GM23338 (cell line): Measurements from ENCODE around the gene AOPEP. TPM values are rescaled to one million over a fixed set of nuclear protein-coding genes. Genes with fewer than 3 reads are reported as not detected.
"Not testable (repeated sequence)": the region's sequence is repeated elsewhere in the genome, so short reads cannot be mapped to it uniquely, and the experiment has no call there.

Experiments used
- ATAC-seq: fragments of 200-7000 bp; cut with Tn5 transposase; 3 replicates; pipeline ENCODE4 v1.9.1; 2020
- DNase-seq: peaks from one replicate; pipeline ENCODE4 v3.0.0-alpha.2; 2015; ENCODE audit warnings: low spot score
- H2AFZ ChIP-seq: fragments of 200-600 bp; sonication (generic); 2 replicates; pipeline ENCODE4 v1.8.0; 2016; ENCODE audit warnings: antibody characterized with exemption, mild to moderate bottlenecking, moderate library complexity
- H3F3A ChIP-seq: fragments of 200-600 bp; sonication (generic); replicated peaks from 2 replicates; pipeline ENCODE4 v1.8.0; 2017; ENCODE audit warnings: antibody characterized with exemption, mixed run types, low read depth
- H3K27ac ChIP-seq: fragments of 200-600 bp; sonication (generic); 2 replicates; pipeline ENCODE4 v1.6.1; 2016; ENCODE audit warnings: low read depth
- H3K27me3 ChIP-seq: fragments of 200-600 bp; sonication (generic); 2 replicates; pipeline ENCODE4 v1.8.0; 2016; ENCODE audit warnings: mild to moderate bottlenecking, mixed run types, moderate library complexity; ENCODE audit not compliant: insufficient read depth
- H3K36me3 ChIP-seq: fragments of 200-600 bp; sonication (generic); 2 replicates; pipeline ENCODE4 v1.8.0; 2016; ENCODE audit warnings: mild to moderate bottlenecking; ENCODE audit not compliant: insufficient read depth
- H3K4me1 ChIP-seq: fragments of 200-600 bp; sonication (generic); 2 replicates; pipeline ENCODE4 v1.8.0; 2016; ENCODE audit warnings: mild to moderate bottlenecking, moderate library complexity; ENCODE audit not compliant: insufficient read depth
- H3K4me2 ChIP-seq: fragments of 200-600 bp; sonication (generic); 2 replicates; pipeline ENCODE4 v1.7.1; 2017; ENCODE audit warnings: mixed run types
- H3K4me3 ChIP-seq: fragments of 200-600 bp; sonication (generic); 2 replicates; pipeline ENCODE4 v1.6.1; 2016; ENCODE audit warnings: mixed run types
- H3K79me2 ChIP-seq: fragments of 200-600 bp; sonication (generic); replicated peaks from 2 replicates; pipeline ENCODE4 v1.8.0; 2017; ENCODE audit warnings: mild to moderate bottlenecking; ENCODE audit not compliant: insufficient read depth
- H3K9me2 ChIP-seq: fragments of 200-600 bp; sonication (generic); 2 replicates; pipeline ENCODE4 v1.8.0; 2017; ENCODE audit not compliant: insufficient read depth
- H4K20me1 ChIP-seq: fragments of 200-600 bp; sonication (generic); replicated peaks from 2 replicates; pipeline ENCODE4 v1.8.0; 2017; ENCODE audit warnings: mild to moderate bottlenecking; ENCODE audit not compliant: insufficient read depth
- H3K27ac Mint-ChIP-seq: 2 replicates; pipeline ENCODE4 v1.8.0; 2020; ENCODE audit warnings: inconsistent platforms, mild to moderate bottlenecking, moderate library complexity, mixed read lengths
- H3K27me3 Mint-ChIP-seq: 3 replicates; pipeline ENCODE4 v1.8.0; 2022; ENCODE audit warnings: low read depth, mild to moderate bottlenecking, moderate library complexity, mixed read lengths, inconsistent platforms; ENCODE audit not compliant: insufficient read depth, poor library complexity
- H3K36me3 Mint-ChIP-seq: 3 replicates; pipeline ENCODE4 v1.8.0; 2021; ENCODE audit warnings: low read depth, mild to moderate bottlenecking, inconsistent platforms, moderate library complexity, mixed read lengths
- H3K4me1 Mint-ChIP-seq: 3 replicates; pipeline ENCODE4 v1.8.0; 2020; ENCODE audit warnings: mild to moderate bottlenecking, inconsistent platforms, mixed read lengths
- H3K4me3 Mint-ChIP-seq: 3 replicates; pipeline ENCODE4 v1.8.0; 2021; ENCODE audit warnings: moderate library complexity, mild to moderate bottlenecking, inconsistent platforms, mixed read lengths
- H3K9me3 Mint-ChIP-seq: 3 replicates; pipeline ENCODE4 v1.8.0; 2020; ENCODE audit warnings: moderate library complexity, mild to moderate bottlenecking, inconsistent platforms, mixed read lengths
- CREB1 ChIP-seq: fragments of 250-450 bp; sonication (Bioruptor Pico); IDR thresholded peaks from 2 replicates; pipeline ENCODE4 v1.5.0; 2020; ENCODE audit warnings: low read depth, mild to moderate bottlenecking, moderate library complexity
- EZH2phosphoT487 ChIP-seq: fragments of 200-600 bp; sonication (generic); IDR thresholded peaks from one replicate; pipeline ENCODE4 v1.8.1; 2018; ENCODE audit warnings: antibody characterized with exemption; ENCODE audit not compliant: unreplicated experiment
- JUNB ChIP-seq: IDR thresholded peaks from one replicate; pipeline ENCODE4 v1.6.1; 2016; ENCODE audit warnings: antibody characterized with exemption; ENCODE audit not compliant: unreplicated experiment
- NANOG ChIP-seq: IDR thresholded peaks from 2 replicates; pipeline ENCODE4 v1.6.1; 2016; ENCODE audit warnings: antibody characterized with exemption, borderline replicate concordance
- POLR2AphosphoS5 ChIP-seq: IDR thresholded peaks from 2 replicates; pipeline ENCODE4 v1.6.1; 2016; ENCODE audit warnings: antibody characterized with exemption, low read depth
- REST ChIP-seq: IDR thresholded peaks from one replicate; pipeline ENCODE4 v1.6.1; 2018; ENCODE audit warnings: antibody characterized with exemption; ENCODE audit not compliant: unreplicated experiment
- ZNF331 ChIP-seq: fragments of 250-450 bp; sonication (Bioruptor Pico); IDR thresholded peaks from 2 replicates; pipeline ENCODE4 v1.5.0; 2020; ENCODE audit warnings: low read depth, mild to moderate bottlenecking, moderate library complexity
- ZNF462 ChIP-seq: fragments of 250-450 bp; sonication (Bioruptor Pico); IDR thresholded peaks from 2 replicates; pipeline ENCODE4 v1.5.0; 2020; ENCODE audit warnings: mild to moderate bottlenecking, moderate library complexity
- polyA plus RNA-seq: library from polyadenylated mRNA; unstranded; fragments of >200 nt; fragmentation: Nextera tagmentation; extraction: Ambion mirVana; gene quantifications from 2 replicates; pipeline ENCODE4 v1.2.1, GENCODE V29; 2016
- total RNA-seq: library from RNA; depleted of rRNA; stranded (reverse); fragments of >200 nt; shearing (Covaris generic); gene quantifications from 2 replicates; pipeline ENCODE4 v1.2.3, GENCODE V29; 2014
- TF ChIP-seq, protein P1 (sequence below), 2 experiments: fragments of 200-600 bp in 1 of 2; sonication (generic) in 1 of 2; conservative IDR thresholded peaks; 2 replicates each; pipeline versions ENCODE4 v1.5.1 to v1.6.1; 2016 to 2017; ENCODE audit warnings: antibody characterized with exemption in 2 of 2, low read depth in 2 of 2, mild to moderate bottlenecking in 2 of 2, moderate library complexity in 1 of 2

AOPEP gene
- total and polyA plus RNA-seq, 2 experiments from 2014 or later: 7.0 to 16.5 TPM

- not testable (repeated sequence) for H3K4me3 Mint-ChIP-seq, H3K27me3 Mint-ChIP-seq, H3K36me3 Mint-ChIP-seq, H3K4me1 ChIP-seq, H3K27ac ChIP-seq, H3K36me3 ChIP-seq, H4K20me1 ChIP-seq, ATAC-seq, H3K9me2 ChIP-seq, H3K79me2 ChIP-seq, DNase-seq, H3K27me3 ChIP-seq, H3F3A ChIP-seq, H3K9me3 Mint-ChIP-seq, H3K27ac Mint-ChIP-seq, H3K4me3 ChIP-seq, H3K4me2 ChIP-seq, H2AFZ ChIP-seq
- peaks cover 13% of the 10 kb centered on the region for H3K4me1 Mint-ChIP-seq
Measured at GRCh38 chr9:94830071-94830604, 103.6 kb downstream of the AOPEP start.

- ATAC-seq (no peak), DNase-seq (no peak)
- H3K4me2 ChIP-seq: no peak overlapping the region
- no peaks in the 10 kb centered on the region for H3K27me3 Mint-ChIP-seq
- no peaks in the 10 kb centered on the region for H3F3A ChIP-seq
- no peaks in the 10 kb centered on the region for H3K27me3 ChIP-seq
- no peaks in the 10 kb centered on the region for H3K36me3 ChIP-seq
- H3K36me3 Mint-ChIP-seq: peaks cover 12% of the 10 kb centered on the region; the same call in 2 of the 3 replicates
- 0 out of 2 replicates have a peak, but pooled peaks cover 3% of the 10 kb centered on the region for H3K4me1 ChIP-seq
- no peak overlapping the region for H3K4me3 Mint-ChIP-seq
- TF ChIP-seq NANOG (no peak), JUNB (no peak), EZH2phosphoT487 (no peak), CREB1 (CRISPR knock-in tag) (no peak), REST (no peak), ZNF462 (CRISPR knock-in tag) (no peak), POLR2AphosphoS5 (no peak), ZNF331 (CRISPR knock-in tag) (no peak)
- TF ChIP-seq, protein P1, sequence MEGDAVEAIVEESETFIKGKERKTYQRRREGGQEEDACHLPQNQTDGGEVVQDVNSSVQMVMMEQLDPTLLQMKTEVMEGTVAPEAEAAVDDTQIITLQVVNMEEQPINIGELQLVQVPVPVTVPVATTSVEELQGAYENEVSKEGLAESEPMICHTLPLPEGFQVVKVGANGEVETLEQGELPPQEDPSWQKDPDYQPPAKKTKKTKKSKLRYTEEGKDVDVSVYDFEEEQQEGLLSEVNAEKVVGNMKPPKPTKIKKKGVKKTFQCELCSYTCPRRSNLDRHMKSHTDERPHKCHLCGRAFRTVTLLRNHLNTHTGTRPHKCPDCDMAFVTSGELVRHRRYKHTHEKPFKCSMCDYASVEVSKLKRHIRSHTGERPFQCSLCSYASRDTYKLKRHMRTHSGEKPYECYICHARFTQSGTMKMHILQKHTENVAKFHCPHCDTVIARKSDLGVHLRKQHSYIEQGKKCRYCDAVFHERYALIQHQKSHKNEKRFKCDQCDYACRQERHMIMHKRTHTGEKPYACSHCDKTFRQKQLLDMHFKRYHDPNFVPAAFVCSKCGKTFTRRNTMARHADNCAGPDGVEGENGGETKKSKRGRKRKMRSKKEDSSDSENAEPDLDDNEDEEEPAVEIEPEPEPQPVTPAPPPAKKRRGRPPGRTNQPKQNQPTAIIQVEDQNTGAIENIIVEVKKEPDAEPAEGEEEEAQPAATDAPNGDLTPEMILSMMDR (conservative IDR thresholded peaks at IDR 0.05; ENCODE audit: low read depth in 2 of 2): no peak
- no peaks in the 10 kb centered on the region for H4K20me1 ChIP-seq
- no peaks in the 10 kb centered on the region for H3K79me2 ChIP-seq
- H2AFZ ChIP-seq: no peak overlapping the region
- H3K9me3 Mint-ChIP-seq: peaks cover 5% of the 10 kb centered on the region; the same call in 2 of the 3 replicates
- no peaks in the 10 kb centered on the region for H3K9me2 ChIP-seq
- no peak overlapping the region for H3K4me3 ChIP-seq
- no peak overlapping the region for H3K27ac Mint-ChIP-seq
- no peak overlapping the region for H3K27ac ChIP-seq
- H3K4me1 Mint-ChIP-seq: no peaks in the 10 kb centered on the region
Measured at GRCh38 chr9:94833802-94834201, 107.3 kb downstream of the AOPEP start.
